ENCODE results near the gene BHLHA15.
A peak's percentile ranks its signal among the peaks of the same experiment; 100 is the strongest.
"Not testable (repeated sequence)": the region's sequence is repeated elsewhere in the genome, so short reads cannot be mapped to it uniquely, and the experiment has no call there.

Gene BHLHA15

GRCh38 chr7:98210513-98211220 is 572 bp upstream of the BHLHA15 start:
- TF ChIP-seq ZNF274 (IDR thresholded peaks at IDR 0.05; ENCODE audit: low read depth, low read length), result no peak
- no peak overlapping the region for H3K4me3 ChIP-seq (ENCODE audit: low read length)

- H3K4me3 ChIP-seq (ENCODE audit: low read length), result peak overlapping the region; percentile 48; the same call in 1 of the 2 replicates
Observed at GRCh38 chr7:98211676-98212531, 665 bp downstream of the BHLHA15 start.

GRCh38 chr7:98212532-98213041 is 1.3 kb downstream of the BHLHA15 start:
- H3K4me3 ChIP-seq (ENCODE audit: low read length), result no peak overlapping the region; the same call in 1 of the 2 replicates
- no peak for TF ChIP-seq ZNF274 (IDR thresholded peaks at IDR 0.05; ENCODE audit: low read depth, low read length)

More at GRCh38 chr7:98211676-98212531, 665 bp downstream of the BHLHA15 start:
- TF ChIP-seq ZNF274 (IDR thresholded peaks at IDR 0.05; ENCODE audit: low read depth, low read length), result no peak

- TF ChIP-seq ZNF274 (IDR thresholded peaks at IDR 0.05; ENCODE audit: low read depth, low read length), result no peak
Observed at GRCh38 chr7:98213296-98213887, 2.2 kb downstream of the BHLHA15 start.

GRCh38 chr7:98213888-98214810 is 2.9 kb downstream of the BHLHA15 start:
- TF ChIP-seq ZNF274 (IDR thresholded peaks at IDR 0.05; ENCODE audit: low read depth, low read length), result no peak

More at GRCh38 chr7:98213296-98213887, 2.2 kb downstream of the BHLHA15 start:
- H3K4me3 ChIP-seq (ENCODE audit: low read length), result no peak overlapping the region

GRCh38 chr7:98214811-98215321 is 3.6 kb downstream of the BHLHA15 start:
- TF ChIP-seq ZNF274 (IDR thresholded peaks at IDR 0.05; ENCODE audit: low read depth, low read length), result no peak
- no peak overlapping the region for H3K4me3 ChIP-seq (ENCODE audit: low read length)

More at GRCh38 chr7:98213888-98214810, 2.9 kb downstream of the BHLHA15 start:
- H3K4me3 ChIP-seq (ENCODE audit: low read length), result no peak overlapping the region

GRCh38 chr7:98215561-98216495 is 4.6 kb downstream of the BHLHA15 start:
- H3K4me3 ChIP-seq (ENCODE audit: low read length), result no peak overlapping the region
- no peak for TF ChIP-seq ZNF274 (IDR thresholded peaks at IDR 0.05; ENCODE audit: low read depth, low read length)

GRCh38 chr7:98216941-98217622 is 5.8 kb downstream of the BHLHA15 start:
- no peak for TF ChIP-seq ZNF274 (IDR thresholded peaks at IDR 0.05; ENCODE audit: low read depth, low read length)
- H3K4me3 ChIP-seq (ENCODE audit: low read length), result no peak overlapping the region

- no peak overlapping the region for H3K4me3 ChIP-seq (ENCODE audit: low read length)
- TF ChIP-seq ZNF274 (IDR thresholded peaks at IDR 0.05; ENCODE audit: low read depth, low read length), result no peak
Observed at GRCh38 chr7:98217623-98218582, 6.7 kb downstream of the BHLHA15 start.

- H3K4me3 ChIP-seq (ENCODE audit: low read length), result not testable (repeated sequence)
Observed at GRCh38 chr7:98219382-98219781, 8.1 kb downstream of the BHLHA15 start.
